HepG2 (cell line): ENCODE measurements around the gene TSPAN13. TPM values are rescaled to one million over a fixed set of nuclear protein-coding genes. Genes with fewer than 3 reads are reported as not detected.

ENCODE experiments used
- ATAC-seq: fragments of 200-7000 bp; cut with Tn5 transposase; 3 replicates; pipeline ENCODE4 v1.9.1; 2020; ENCODE audit warnings: mild to moderate bottlenecking, moderate library complexity
- BruUV-seq: library from RNA; stranded (reverse); fragments of 400-500 nt; replicated peaks from 2 replicates; lab custom pipeline; 2021; lab: Mats Ljungman, UMichigan
- CTCF ChIA-PET: fragments of 300-600 bp; formaldehyde crosslinking; extraction: SDS; loops from one replicate; lab custom pipeline; 2021; ENCODE audit warnings: low total read pairs, inconsistent platforms, low intra/inter-chr PET ratio; lab: Yijun Ruan, JAX
- POLR2A ChIA-PET: fragments of 350-600 bp; sonication (Branson Sonifier 250); formaldehyde crosslinking; loops from one replicate; lab custom pipeline; 2020; ENCODE audit warnings: antibody characterized with exemption, inconsistent platforms; lab: Yijun Ruan, JAX
- DNase-seq: peaks from one replicate; pipeline ENCODE4 v3.0.0-alpha.2; 2015; ENCODE audit warnings: low spot score
- FAIRE-seq: peaks from 3 replicates; lab custom pipeline; 2011; peaks lifted over from hg19 to GRCh38; lab: Jason Lieb, UNC
- H2AFZ ChIP-seq: one replicate; pipeline ENCODE4 v1.6.1; 2011; ENCODE audit warnings: low read length, inconsistent platforms
- H3K27ac ChIP-seq: fragments of 300-600 bp; 3 replicates; pipeline ENCODE4 v1.8.0; 2011; ENCODE audit warnings: mixed run types, mild to moderate bottlenecking, mixed read lengths, low read length, inconsistent platforms; ENCODE audit not compliant: insufficient read depth; ENCODE audit errors: extremely low read length
- H3K27me3 ChIP-seq, 2 experiments: fragments of 200-600 bp in 1 of 2; 2 replicates in 1 of 2; 3 replicates in 1 of 2; pipeline versions ENCODE4 v1.6.0 to v1.8.0; 2011; ENCODE audit warnings: low read length in 2 of 2, mild to moderate bottlenecking in 2 of 2, moderate library complexity in 2 of 2, inconsistent platforms in 1 of 2; ENCODE audit not compliant: insufficient read depth in 2 of 2, control insufficient read depth in 1 of 2
- H3K36me3 ChIP-seq, 2 experiments: fragments of 200-600 bp in 1 of 2; replicated peaks in 1 of 2; 2 replicates in 1 of 2; 3 replicates in 1 of 2; pipeline versions ENCODE4 v1.5.1 to v1.8.0; 2011; ENCODE audit warnings: low read length in 2 of 2, inconsistent platforms in 1 of 2; ENCODE audit not compliant: insufficient read depth in 2 of 2, control insufficient read depth in 1 of 2
- H3K4me1 ChIP-seq: 2 replicates; pipeline ENCODE4 v1.5.1; 2012; ENCODE audit warnings: low read length, inconsistent platforms; ENCODE audit not compliant: insufficient read depth
- H3K4me2 ChIP-seq: 2 replicates; pipeline ENCODE4 v1.6.0; 2011; ENCODE audit warnings: low read depth, low read length, inconsistent platforms
- H3K4me3 ChIP-seq, 3 experiments: fragments of 200-600 bp in 1 of 3; sonication (generic), shearing (Covaris generic) in 1 of 3; replicated peaks in 1 of 3; 2 replicates each; pipeline ENCODE4 v1.5.1; 2011 to 2016; ENCODE audit warnings: low read length in 3 of 3, inconsistent platforms in 2 of 3, low read depth in 2 of 3, mild to moderate bottlenecking in 2 of 3, control low read depth in 1 of 3, mixed read lengths in 1 of 3; ENCODE audit not compliant: insufficient read depth in 1 of 3
- H3K79me2 ChIP-seq: one replicate; pipeline ENCODE4 v1.6.1; 2011; ENCODE audit warnings: low read length, inconsistent platforms; ENCODE audit not compliant: insufficient read depth
- H3K9ac ChIP-seq: 2 replicates; pipeline ENCODE4 v1.6.0; 2011; ENCODE audit warnings: mild to moderate bottlenecking, low read depth, low read length, inconsistent platforms; ENCODE audit not compliant: insufficient read depth
- H3K9me3 ChIP-seq: 2 replicates; pipeline ENCODE4 v1.5.1; 2012; ENCODE audit warnings: mild to moderate bottlenecking, low read length
- H4K20me1 ChIP-seq: 2 replicates; pipeline ENCODE4 v1.6.0; 2011; ENCODE audit warnings: inconsistent platforms, mild to moderate bottlenecking, low read length, moderate library complexity; ENCODE audit not compliant: insufficient read depth
- CREM ChIP-seq, 2 experiments: sonication (generic) in 1 of 2; formaldehyde crosslinking in 1 of 2; IDR thresholded peaks; 2 replicates each; pipeline versions ENCODE4 v1.4.0 to v1.6.1; 2016 to 2020; ENCODE audit warnings: antibody characterized with exemption in 1 of 2, mild to moderate bottlenecking in 1 of 2, missing genetic modification reagents in 1 of 2
- ETS1 ChIP-seq: sonication (generic); formaldehyde crosslinking; IDR thresholded peaks from 2 replicates; pipeline ENCODE4 v1.4.0; 2020; ENCODE audit warnings: missing genetic modification reagents
- GTF2F1 ChIP-seq: fragments of 150-350 bp; IDR thresholded peaks from 2 replicates; pipeline ENCODE4 v1.6.1; 2014; ENCODE audit warnings: low read length
- ISX ChIP-seq: sonication (generic); formaldehyde crosslinking; conservative IDR thresholded peaks from 2 replicates; pipeline ENCODE4 v1.5.0; 2020; ENCODE audit warnings: missing genetic modification reagents
- KDM5A ChIP-seq: fragments of 200-600 bp; sonication (generic); IDR thresholded peaks from 2 replicates; pipeline ENCODE4 v1.7.0; 2018; ENCODE audit warnings: antibody characterized with exemption, mild to moderate bottlenecking, low read length, borderline replicate concordance
- SKIL ChIP-seq: sonication (generic); formaldehyde crosslinking; IDR thresholded peaks from 2 replicates; pipeline ENCODE4 v1.8.0; 2022; ENCODE audit warnings: missing genetic modification reagents, mild to moderate bottlenecking, moderate library complexity, borderline replicate concordance
- STAT5B ChIP-seq: sonication (generic); formaldehyde crosslinking; IDR thresholded peaks from 2 replicates; pipeline ENCODE4 v1.4.0; 2020; ENCODE audit warnings: missing genetic modification reagents
- SUZ12 ChIP-seq: fragments of 150-350 bp; IDR thresholded peaks from 2 replicates; pipeline ENCODE4 v1.6.1; 2014; ENCODE audit warnings: low read depth, low read length
- ZIK1 ChIP-seq: sonication (generic); formaldehyde crosslinking; IDR thresholded peaks from 2 replicates; pipeline ENCODE4 v1.5.0; 2020; ENCODE audit warnings: mild to moderate bottlenecking, low read depth, missing genetic modification reagents, borderline replicate concordance
- ZNF770 ChIP-seq: sonication (generic); formaldehyde crosslinking; IDR thresholded peaks from 2 replicates; pipeline ENCODE4 v1.5.0; 2020; ENCODE audit warnings: mild to moderate bottlenecking, missing genetic modification reagents
- ZNF788 ChIP-seq: sonication (generic); formaldehyde crosslinking; IDR thresholded peaks from 2 replicates; pipeline ENCODE4 v1.5.0; 2020; ENCODE audit warnings: mild to moderate bottlenecking, missing genetic modification reagents, borderline replicate concordance
- WGBS: methylation state at CpG from one replicate; pipeline ENCODE4 v1.1.6; 2017; ENCODE audit warnings: low lambda C conversion rate; 5-methylcytosine and 5-hydroxymethylcytosine counted together
- in situ Hi-C: cut with HindIII; loops from 2 replicates; pipeline ENCODE4 v1.10.0; 2017; ENCODE audit warnings: low pct_unique_long_range_greater_than_20kb; ENCODE audit not compliant: extremely low pct_ligation_motif_present
- intact Hi-C: fragments of 100-400 bp; cut with micrococcal nuclease; formaldehyde crosslinking; loops from one replicate; pipeline ENCODE4 v1.10.0; 2022; ENCODE audit not compliant: unreplicated experiment
- polyA plus RNA-seq, 8 experiments: library from polyadenylated mRNA; depleted of rRNA in 3 of 8; stranded (reverse) in 7 of 8; unstranded in 1 of 8; fragments of >200 nt; fragmentation: Illumina TruSeq in 4 of 8; extraction: Trizol in 4 of 8; gene quantifications; 2 replicates each; pipeline versions ENCODE4 v1.2.1 to v1.2.3, GENCODE V29; 2011 to 2016; ENCODE audit warnings: low read depth in 4 of 8, missing spikeins in 1 of 8, mixed read lengths in 1 of 8; ENCODE audit not compliant: insufficient read depth in 1 of 8
- total RNA-seq, 5 experiments: library from RNA; depleted of rRNA; stranded (reverse); fragments of >200 nt; fragmentation: Illumina TruSeq; extraction: Trizol; gene quantifications; 2 replicates each; pipeline ENCODE4 v1.2.3, GENCODE V29; 2016; ENCODE audit warnings: low read depth in 1 of 5

TSPAN13 gene
- total and polyA plus RNA-seq, 2 of the 13 experiments (the other 11 are each of a cell fraction or from before 2014, with no cell fraction given) = 5.8 to 6.2 TPM

- intact Hi-C loops (no loop called here), in situ Hi-C loops (loop anchor here (5.0 kb wide), 1 partner anchor 112 kb away; no protein-coding TSS in a partner anchor)
- 17% methylated on average over 13 of the region's 13 CpGs for WGBS
- peak within 1 kb of the TSS; percentile 47 for H3K4me2 ChIP-seq
- H3K9me3 ChIP-seq = no peaks in the 10 kb centered on the region
- ChIA-PET POLR2A (no interaction called here), CTCF (no interaction called here)
- H3K36me3 ChIP-seq = no peaks in the 10 kb centered on the region
- 0 out of 5 replicates have a peak, but pooled peaks cover 0 to 6% of the 10 kb centered on the region in 2 experiments for H3K27me3 ChIP-seq
- H2AFZ ChIP-seq = no peak within 1 kb of the TSS
- TF ChIP-seq CREM (IDR thresholded peaks at IDR 0.05) (no peak), CREM (CRISPR knock-in tag; IDR thresholded peaks at IDR 0.05) (no peak), ZIK1 (CRISPR knock-in tag) (no peak), GTF2F1 (no peak), ISX (no peak), ZNF770 (no peak), ETS1 (CRISPR knock-in tag) (no peak), KDM5A (no peak), ZNF788 (CRISPR knock-in tag) (no peak), SUZ12 (no peak), STAT5B (CRISPR knock-in tag) (no peak), SKIL (CRISPR knock-in tag) (no peak)
- no TSS peak for BruUV-seq
- DNase-seq = no peak
- no peak for FAIRE-seq
- ATAC-seq = peak; percentile 82
- no peak within 1 kb of the TSS for H3K9ac ChIP-seq
- no peak within 1 kb of the TSS for H3K27ac ChIP-seq
- H3K79me2 ChIP-seq = no peaks in the 10 kb centered on the region
- H4K20me1 ChIP-seq = no peaks in the 10 kb centered on the region
- H3K4me3 ChIP-seq = peak within 1 kb of the TSS in 1 of 3 experiments; percentile 9; a peak in 2 of 6 replicates
- H3K4me1 ChIP-seq = peaks cover 23% of the 10 kb centered on the region
Observed at GRCh38 chr7:16804674-16805439, 51.3 kb downstream of the TSPAN13 start, which contains the start of gene AGR2. Gene AGR2 (minus strand): TSS chr7:16804999. CDS start chr7:16801796, 3,203 bp downstream.
